SJCRH30 (cell line): ENCODE results near the gene ARID3C. TPM values are rescaled to one million over a fixed set of nuclear protein-coding genes. Genes with fewer than 3 reads are reported as not detected.
A peak's percentile ranks its signal among the peaks of the same experiment; 100 is the strongest.

Experiments used
- DNase-seq, 2 experiments: peaks; one replicate each; pipeline ENCODE4 v3.0.0-alpha.2; 2015 to 2020
- H3K27ac ChIP-seq: fragments of 250-450 bp; sonication (Bioruptor Pico); 2 replicates; pipeline ENCODE4 v1.5.1; 2020; ENCODE audit warnings: mild to moderate bottlenecking, moderate library complexity
- H3K27me3 ChIP-seq: fragments of 250-450 bp; sonication (Bioruptor Pico); 2 replicates; pipeline ENCODE4 v1.5.1; 2020; ENCODE audit warnings: mild to moderate bottlenecking, moderate library complexity
- H3K36me3 ChIP-seq: fragments of 250-450 bp; sonication (Bioruptor Pico); 2 replicates; pipeline ENCODE4 v1.5.1; 2020; ENCODE audit warnings: mild to moderate bottlenecking, moderate library complexity
- H3K4me1 ChIP-seq: fragments of 250-450 bp; sonication (Bioruptor Pico); 2 replicates; pipeline ENCODE4 v1.5.1; 2020; ENCODE audit warnings: mild to moderate bottlenecking, moderate library complexity
- H3K4me3 ChIP-seq: fragments of 250-450 bp; sonication (Bioruptor Pico); 2 replicates; pipeline ENCODE4 v1.5.1; 2020; ENCODE audit warnings: mild to moderate bottlenecking, moderate library complexity
- H3K9me3 ChIP-seq: fragments of 250-450 bp; sonication (Bioruptor Pico); replicated peaks from 2 replicates; pipeline ENCODE4 v1.5.1; 2020; ENCODE audit warnings: mild to moderate bottlenecking, moderate library complexity
- total RNA-seq: library from RNA; depleted of rRNA; stranded (reverse); fragments of >200 nt; shearing (Covaris generic); gene quantifications from 2 replicates; pipeline ENCODE4 v1.2.3, GENCODE V29; 2014

ARID3C gene
- total RNA-seq, 1 experiment from 2014 or later, result not detected

GRCh38 chr9:34601937-34602573 is 26.8 kb downstream of the ARID3C start:
- DNase-seq, result no peak

GRCh38 chr9:34600908-34601307 is 28.0 kb downstream of the ARID3C start:
- no peaks in the 10 kb centered on the region for H3K36me3 ChIP-seq
- no peaks in the 10 kb centered on the region for H3K9me3 ChIP-seq
- H3K4me1 ChIP-seq, result peaks cover 13% of the 10 kb centered on the region
- no peaks in the 10 kb centered on the region for H3K27me3 ChIP-seq
- no peak overlapping the region for H3K4me3 ChIP-seq
- H3K27ac ChIP-seq, result no peak overlapping the region
- DNase-seq, result no peak

More at GRCh38 chr9:34601937-34602573, 26.8 kb downstream of the ARID3C start:
- Histone ChIP-seq H3K4me1 (peaks cover 13% of the 10 kb centered on the region), H3K9me3 (no peaks in the 10 kb centered on the region), H3K27ac (no peak overlapping the region), H3K4me3 (no peak overlapping the region), H3K27me3 (no peaks in the 10 kb centered on the region), H3K36me3 (no peaks in the 10 kb centered on the region)

- no peaks in the 10 kb centered on the region for H3K36me3 ChIP-seq
- H3K27me3 ChIP-seq, result no peaks in the 10 kb centered on the region
- no peaks in the 10 kb centered on the region for H3K9me3 ChIP-seq
- H3K4me3 ChIP-seq, result no peak overlapping the region
- no peak overlapping the region for H3K27ac ChIP-seq
- H3K4me1 ChIP-seq, result peaks cover 13% of the 10 kb centered on the region
- peak; percentile 27 to 63 for DNase-seq
These were observed 29.3 kb downstream of the ARID3C start for GRCh38 chr9:34599546-34599945.

- Histone ChIP-seq H3K36me3 (no peaks in the 10 kb centered on the region), H3K4me1 (peaks cover 5% of the 10 kb centered on the region), H3K4me3 (no peak overlapping the region), H3K27me3 (0 out of 2 replicates have a peak, but pooled peaks cover 7% of the 10 kb centered on the region), H3K27ac (no peak overlapping the region), H3K9me3 (no peaks in the 10 kb centered on the region)
- no peak for DNase-seq
These were observed 34.7 kb downstream of the ARID3C start for GRCh38 chr9:34594177-34594576.

GRCh38 chr9:34592895-34593601 is 35.8 kb downstream of the ARID3C start:
- 0 out of 2 replicates have a peak, but pooled peaks cover 11% of the 10 kb centered on the region for H3K27me3 ChIP-seq
- DNase-seq, result peak; percentile 44 to 51
- H3K27ac ChIP-seq, result no peak overlapping the region
- no peak overlapping the region for H3K4me3 ChIP-seq
- no peaks in the 10 kb centered on the region for H3K36me3 ChIP-seq
- no peaks in the 10 kb centered on the region for H3K9me3 ChIP-seq
- peaks cover 3% of the 10 kb centered on the region for H3K4me1 ChIP-seq

GRCh38 chr9:34591917-34592866 is 36.7 kb downstream of the ARID3C start:
- peaks cover 3% of the 10 kb centered on the region for H3K4me1 ChIP-seq
- H3K9me3 ChIP-seq, result no peaks in the 10 kb centered on the region
- 0 out of 2 replicates have a peak, but pooled peaks cover 11% of the 10 kb centered on the region for H3K27me3 ChIP-seq

GRCh38 chr9:34591248-34591916 is 37.5 kb downstream of the ARID3C start:
- Histone ChIP-seq H3K4me1 (peaks cover 3% of the 10 kb centered on the region), H3K27me3 (0 out of 2 replicates have a peak, but pooled peaks cover 11% of the 10 kb centered on the region), H3K36me3 (no peaks in the 10 kb centered on the region), H3K4me3 (no peak overlapping the region), H3K9me3 (no peaks in the 10 kb centered on the region), H3K27ac (no peak overlapping the region)
- DNase-seq, result peak; percentile 54 to 72

More at GRCh38 chr9:34591917-34592866, 36.7 kb downstream of the ARID3C start:
- Histone ChIP-seq H3K4me3 (no peak overlapping the region), H3K36me3 (no peaks in the 10 kb centered on the region), H3K27ac (no peak overlapping the region)
- no peak for DNase-seq

GRCh38 chr9:34590381-34591247 is 38.3 kb downstream of the ARID3C start:
- H3K4me1 ChIP-seq, result peaks cover 3% of the 10 kb centered on the region
- H3K27me3 ChIP-seq, result 0 out of 2 replicates have a peak, but pooled peaks cover 11% of the 10 kb centered on the region
- no peak for DNase-seq
- H3K4me3 ChIP-seq, result no peak overlapping the region
- no peak overlapping the region for H3K27ac ChIP-seq
- H3K36me3 ChIP-seq, result no peaks in the 10 kb centered on the region
- H3K9me3 ChIP-seq, result no peaks in the 10 kb centered on the region

- Histone ChIP-seq H3K27me3 (0 out of 2 replicates have a peak, but pooled peaks cover 11% of the 10 kb centered on the region), H3K4me1 (peaks cover 3% of the 10 kb centered on the region), H3K9me3 (no peaks in the 10 kb centered on the region), H3K27ac (no peak within 1 kb of the TSS), H3K36me3 (no peaks in the 10 kb centered on the region), H3K4me3 (no peak within 1 kb of the TSS)
- no peak for DNase-seq
These were observed 39.1 kb downstream of the ARID3C start, which contains the start of gene CNTFR for GRCh38 chr9:34589636-34590380. Gene CNTFR (minus strand): TSS chr9:34589724. CDS start chr9:34568981, 20,743 bp downstream.

GRCh38 chr9:34588671-34589635 is 39.9 kb downstream of the ARID3C start:
- peaks cover 3% of the 10 kb centered on the region for H3K4me1 ChIP-seq
- no peak for DNase-seq
- H3K4me3 ChIP-seq, result no peak overlapping the region
- H3K27me3 ChIP-seq, result 0 out of 2 replicates have a peak, but pooled peaks cover 11% of the 10 kb centered on the region
- H3K9me3 ChIP-seq, result no peaks in the 10 kb centered on the region
- no peak overlapping the region for H3K27ac ChIP-seq
- H3K36me3 ChIP-seq, result no peaks in the 10 kb centered on the region

- Histone ChIP-seq H3K4me3 (no peak overlapping the region), H3K9me3 (no peaks in the 10 kb centered on the region), H3K27me3 (0 out of 2 replicates have a peak, but pooled peaks cover 4% of the 10 kb centered on the region), H3K27ac (no peak overlapping the region), H3K4me1 (no peaks in the 10 kb centered on the region), H3K36me3 (no peaks in the 10 kb centered on the region)
- DNase-seq, result no peak
These were observed 41.6 kb downstream of the ARID3C start for GRCh38 chr9:34587271-34587670.
